ENCODE results near the gene EDC3.
A peak's percentile ranks its signal among the peaks of the same experiment; 100 is the strongest.
"Not testable (repeated sequence)": the region's sequence is repeated elsewhere in the genome, so short reads cannot be mapped to it uniquely, and the experiment has no call there.

Gene EDC3

DNA sequence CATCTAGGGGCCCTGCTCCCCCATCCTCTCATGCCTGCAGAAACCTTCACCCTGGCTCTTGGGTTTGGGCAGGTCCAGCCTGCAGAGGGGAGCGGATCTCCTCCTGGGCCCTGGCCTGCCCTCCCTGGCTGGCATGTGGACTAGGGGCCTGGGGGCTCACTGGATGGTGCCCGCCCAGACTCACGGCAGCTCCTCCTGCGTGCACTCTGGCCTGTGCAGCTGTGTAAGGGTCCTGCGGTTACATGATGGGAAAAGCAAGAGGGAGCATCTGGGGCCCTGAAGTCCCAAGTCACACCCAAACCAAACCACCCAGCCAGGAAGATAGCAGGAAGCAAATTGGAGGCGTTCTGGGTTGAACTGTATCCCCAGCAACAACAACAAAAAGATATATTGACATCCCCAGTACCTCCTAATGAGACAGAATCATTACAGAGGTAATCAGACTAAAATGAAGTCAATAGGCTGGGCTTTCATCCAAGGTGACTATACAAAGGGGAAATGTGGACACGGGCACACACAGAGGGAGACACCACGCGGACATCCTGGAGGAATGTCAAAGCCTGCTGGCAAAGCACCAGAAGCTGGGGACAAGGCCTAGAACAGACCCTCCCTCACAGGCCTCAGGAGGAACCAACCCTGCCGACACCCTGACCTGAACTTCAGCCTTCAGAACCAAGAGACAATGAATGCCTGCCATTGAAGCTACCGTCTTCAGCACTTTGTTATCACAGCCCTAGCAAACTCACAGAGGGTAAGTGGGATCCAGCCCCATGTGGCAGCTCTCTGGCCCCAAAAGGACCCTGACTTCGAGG is 90.6 kb downstream of the EDC3 start:
- no peak for DNase-seq

GRCh38 chr15:74603789-74604705 is 91.8 kb downstream of the EDC3 start:
- no peak for DNase-seq

- no peak for DNase-seq
Measured at GRCh38 chr15:74603026-74603788, 92.6 kb downstream of the EDC3 start.

GRCh38 chr15:74599156-74599555 is 96.7 kb downstream of the EDC3 start:
- no peak for DNase-seq

DNA sequence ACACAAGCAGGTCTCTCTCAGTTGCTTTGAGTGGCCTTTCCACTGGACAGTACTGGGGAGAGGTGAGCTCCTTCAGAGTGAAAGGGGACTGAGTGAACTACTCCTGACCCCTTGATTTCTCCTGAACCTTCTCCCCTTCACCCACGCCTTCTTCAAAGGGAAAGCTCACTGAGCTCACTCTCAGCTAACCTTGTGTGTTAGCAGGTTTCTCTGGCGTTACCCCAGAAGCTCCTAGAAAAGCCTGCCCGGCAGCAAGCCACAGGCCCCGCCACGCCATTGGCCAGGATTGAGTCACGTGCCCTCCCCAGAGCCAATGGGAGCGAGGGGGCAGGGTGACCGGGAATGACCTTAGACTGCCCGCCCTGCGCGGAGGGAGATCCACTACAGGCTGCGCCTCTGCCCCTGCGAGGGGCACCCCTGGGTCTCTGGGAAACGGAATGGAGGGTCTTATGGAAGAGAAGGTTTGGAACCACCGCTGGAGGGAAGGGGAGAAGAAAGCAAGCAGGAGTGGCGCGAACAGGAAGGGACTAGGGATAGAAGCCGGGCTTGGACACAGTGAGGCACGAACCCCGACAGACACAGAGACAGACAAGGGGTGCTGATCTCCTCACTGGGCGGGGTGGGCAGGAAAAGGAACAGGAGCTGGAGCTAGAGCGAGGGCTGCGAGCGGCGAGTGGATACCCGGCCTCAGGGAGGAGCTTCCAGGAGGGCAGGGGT is 97.5 kb downstream of the EDC3 start:
- DNase-seq: peak; percentile 80 to 83

GRCh38 chr15:74597146-74597705 is 98.6 kb downstream of the EDC3 start:
- DNase-seq: not testable (repeated sequence)

- DNase-seq: not testable (repeated sequence)
Measured at GRCh38 chr15:74596736-74597135, 99.1 kb downstream of the EDC3 start.

- DNase-seq: no peak
Measured at GRCh38 chr15:74595271-74595670, 100.6 kb downstream of the EDC3 start.

GRCh38 chr15:74594455-74594854 is 101.4 kb downstream of the EDC3 start:
- no peak for DNase-seq

- no peak for DNase-seq
Measured at GRCh38 chr15:74593122-74593521, 102.7 kb downstream of the EDC3 start.

DNA sequence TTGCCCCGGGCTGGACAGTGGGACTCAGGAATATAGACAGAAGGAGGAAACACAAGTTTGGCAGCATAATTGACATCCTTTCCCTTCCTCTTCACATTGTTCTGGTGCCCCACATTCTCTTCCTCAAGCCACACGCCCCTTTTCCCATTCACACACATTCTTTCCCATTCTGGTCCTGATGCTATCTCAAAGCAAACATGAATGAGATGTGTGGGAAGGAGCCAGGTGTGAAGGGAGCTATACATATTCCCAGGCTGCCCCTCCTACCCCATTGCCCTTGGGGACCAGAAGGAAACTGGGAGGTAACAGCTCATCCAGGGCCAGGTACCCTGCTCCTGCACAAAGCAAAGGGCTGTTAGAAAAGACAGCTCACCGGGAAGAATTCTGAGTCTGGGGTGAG is 103.6 kb downstream of the EDC3 start:
- no peak for DNase-seq

- DNase-seq: no peak
Measured at GRCh38 chr15:74589826-74590225, 106.0 kb downstream of the EDC3 start.

- no peak for DNase-seq
Measured at GRCh38 chr15:74585857-74586256, 110.0 kb downstream of the EDC3 start.

DNA sequence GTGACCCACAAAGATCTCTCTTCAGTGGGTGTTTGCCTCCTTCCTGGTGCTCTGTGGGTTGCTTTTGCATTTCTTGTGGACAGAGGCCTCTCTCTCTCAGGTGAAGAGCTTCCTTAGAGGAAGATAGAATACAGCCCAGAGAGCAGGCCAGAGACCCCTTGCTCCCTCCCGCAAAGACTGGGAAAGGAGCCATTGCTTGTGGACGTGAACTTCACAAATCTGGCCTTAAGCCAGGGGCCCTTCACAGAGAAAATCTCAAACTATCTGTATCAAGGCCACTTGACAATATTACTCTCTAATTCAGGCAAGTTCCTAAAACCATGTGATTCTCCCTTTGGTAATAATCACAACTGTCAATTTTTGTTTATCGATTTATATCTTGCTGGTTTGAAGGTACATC is 110.6 kb downstream of the EDC3 start:
- DNase-seq: no peak

DNA sequence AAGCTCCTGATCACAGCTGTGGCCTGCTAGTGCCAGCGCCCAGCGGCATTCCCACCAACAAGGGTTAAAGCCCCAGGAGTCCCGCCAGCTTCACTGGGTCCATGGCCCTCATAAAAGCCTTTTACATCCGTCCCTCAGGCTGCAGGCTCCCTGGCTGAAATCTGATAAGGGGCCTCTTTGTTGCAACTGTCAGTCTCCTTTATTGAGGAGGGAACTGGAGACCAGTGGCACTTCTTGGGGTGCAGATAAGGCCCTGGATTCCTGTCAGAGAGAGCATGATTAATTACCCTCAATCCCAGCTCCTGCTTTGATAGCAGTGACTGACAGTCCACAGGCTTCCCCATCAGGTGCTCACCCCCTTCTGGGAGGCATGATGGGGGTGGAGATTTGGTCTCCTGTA is 111.0 kb downstream of the EDC3 start:
- no peak for DNase-seq

GRCh38 chr15:74584204-74584603 is 111.6 kb downstream of the EDC3 start:
- no peak for DNase-seq

All from activated CD4-positive, alpha-beta T cell treated with anti-CD3 and anti-CD28 coated beads for 4 hours (primary cell).